SK-N-SH treated with all-trans-retinoic acid at 6 μM for 48 hours (cell line): ENCODE measurements around the gene LSM2.

Experiments used
- ATAC-seq: fragments of 200-7000 bp; cut with Tn5 transposase; 3 replicates; pipeline ENCODE4 v1.9.1; 2020; ENCODE audit warnings: mild to moderate bottlenecking, moderate library complexity
- ARNTL ChIP-seq: fragments of 450-650 bp; formaldehyde crosslinking; IDR thresholded peaks from 2 replicates; pipeline ENCODE4 v1.5.0; 2020; ENCODE audit warnings: low read depth, mild to moderate bottlenecking, moderate library complexity, borderline replicate concordance
- CSDC2 ChIP-seq: fragments of 250-450 bp; sonication (Bioruptor Pico); IDR thresholded peaks from 2 replicates; pipeline ENCODE4 v1.5.0; 2020; ENCODE audit warnings: mild to moderate bottlenecking, moderate library complexity
- ESRRG ChIP-seq: fragments of 250-450 bp; sonication (Bioruptor Pico); IDR thresholded peaks from 2 replicates; pipeline ENCODE4 v1.6.1; 2021; ENCODE audit warnings: mild to moderate bottlenecking
- GLIS3 ChIP-seq: fragments of 250-450 bp; sonication (Bioruptor Pico); IDR thresholded peaks from 2 replicates; pipeline ENCODE4 v1.5.0; 2020; ENCODE audit warnings: mild to moderate bottlenecking, moderate library complexity
- ISL1 ChIP-seq: fragments of 250-450 bp; sonication (Bioruptor Pico); IDR thresholded peaks from 2 replicates; pipeline ENCODE4 v2.1.2; 2022; ENCODE audit warnings: mild to moderate bottlenecking, moderate library complexity
- POU6F1 ChIP-seq: fragments of 250-450 bp; sonication (Bioruptor Pico); IDR thresholded peaks from 2 replicates; pipeline ENCODE4 v1.8.0; 2021; ENCODE audit warnings: low read depth, mild to moderate bottlenecking, moderate library complexity, borderline replicate concordance
- PPARA ChIP-seq: fragments of 250-450 bp; sonication (Bioruptor Pico); IDR thresholded peaks from 2 replicates; pipeline ENCODE4 v1.5.0; 2020; ENCODE audit warnings: mild to moderate bottlenecking, borderline replicate concordance
- RARB ChIP-seq: fragments of 250-450 bp; sonication (Bioruptor Pico); IDR thresholded peaks from 2 replicates; pipeline ENCODE4 v1.8.0; 2021; ENCODE audit warnings: mild to moderate bottlenecking, moderate library complexity
- SNAI2 ChIP-seq: fragments of 250-450 bp; sonication (Bioruptor Pico); IDR thresholded peaks from 2 replicates; pipeline ENCODE4 v1.5.0; 2020; ENCODE audit warnings: mild to moderate bottlenecking, moderate library complexity
- TCF4 ChIP-seq: fragments of 250-450 bp; sonication (Bioruptor Pico); IDR thresholded peaks from 2 replicates; pipeline ENCODE4 v1.8.0; 2021; ENCODE audit warnings: mild to moderate bottlenecking, moderate library complexity, borderline replicate concordance
- TOX ChIP-seq: fragments of 250-450 bp; sonication (Bioruptor Pico); IDR thresholded peaks from 2 replicates; pipeline ENCODE4 v1.8.0; 2021; ENCODE audit warnings: mild to moderate bottlenecking, moderate library complexity, borderline replicate concordance
- TSHZ2 ChIP-seq: fragments of 250-450 bp; sonication (Bioruptor Pico); IDR thresholded peaks from 2 replicates; pipeline ENCODE4 v1.5.0; 2020; ENCODE audit warnings: mild to moderate bottlenecking, moderate library complexity
- ZC3H10 ChIP-seq: fragments of 250-450 bp; sonication (Bioruptor Pico); IDR thresholded peaks from 2 replicates; pipeline ENCODE4 v1.5.1; 2021; ENCODE audit warnings: mild to moderate bottlenecking, moderate library complexity
- ZFP3 ChIP-seq: fragments of 250-450 bp; sonication (Bioruptor Pico); IDR thresholded peaks from 2 replicates; pipeline ENCODE4 v1.5.0; 2020; ENCODE audit warnings: mild to moderate bottlenecking, moderate library complexity
- ZFP30 ChIP-seq: fragments of 450-650 bp; formaldehyde crosslinking; IDR thresholded peaks from 2 replicates; pipeline ENCODE4 v1.5.0; 2022; ENCODE audit warnings: mild to moderate bottlenecking, moderate library complexity
- ZNF565 ChIP-seq: fragments of 450-650 bp; formaldehyde crosslinking; conservative IDR thresholded peaks from 2 replicates; pipeline ENCODE4 v1.5.0; 2020; ENCODE audit warnings: low read depth, mild to moderate bottlenecking, moderate library complexity
- ZNF70 ChIP-seq: fragments of 450-650 bp; formaldehyde crosslinking; IDR thresholded peaks from 2 replicates; pipeline ENCODE4 v1.5.0; 2020; ENCODE audit warnings: mild to moderate bottlenecking, moderate library complexity
- ZNF8 ChIP-seq: fragments of 450-650 bp; formaldehyde crosslinking; IDR thresholded peaks from 2 replicates; pipeline ENCODE4 v1.5.0; 2020; ENCODE audit warnings: mild to moderate bottlenecking, moderate library complexity
- TF ChIP-seq, protein P1 (sequence below): fragments of 250-450 bp; sonication (Bioruptor Pico); IDR thresholded peaks from 2 replicates; pipeline ENCODE4 v1.5.1; 2021; ENCODE audit warnings: mild to moderate bottlenecking, moderate library complexity

The LSM2 gene

GRCh38 chr6:31792090-31792374 is 14.7 kb downstream of the LSM2 start (continued):
- TF ChIP-seq TSHZ2 (CRISPR knock-in tag) (no peak), RARB (CRISPR knock-in tag) (no peak)

- peak; percentile 48 for ATAC-seq
- TF ChIP-seq SNAI2 (CRISPR knock-in tag) (no peak), POU6F1 (no peak), ARNTL (CRISPR knock-in tag) (no peak)
- TF ChIP-seq, all 23 proteins: peak for 0
Measured at GRCh38 chr6:31791324-31792089, 15.3 kb downstream of the LSM2 start.

GRCh38 chr6:31785475-31785874 is 21.3 kb downstream of the LSM2 start:
- ATAC-seq: no peak

GRCh38 chr6:31784098-31784925 is 22.5 kb downstream of the LSM2 start:
- TF ChIP-seq, protein P1, sequence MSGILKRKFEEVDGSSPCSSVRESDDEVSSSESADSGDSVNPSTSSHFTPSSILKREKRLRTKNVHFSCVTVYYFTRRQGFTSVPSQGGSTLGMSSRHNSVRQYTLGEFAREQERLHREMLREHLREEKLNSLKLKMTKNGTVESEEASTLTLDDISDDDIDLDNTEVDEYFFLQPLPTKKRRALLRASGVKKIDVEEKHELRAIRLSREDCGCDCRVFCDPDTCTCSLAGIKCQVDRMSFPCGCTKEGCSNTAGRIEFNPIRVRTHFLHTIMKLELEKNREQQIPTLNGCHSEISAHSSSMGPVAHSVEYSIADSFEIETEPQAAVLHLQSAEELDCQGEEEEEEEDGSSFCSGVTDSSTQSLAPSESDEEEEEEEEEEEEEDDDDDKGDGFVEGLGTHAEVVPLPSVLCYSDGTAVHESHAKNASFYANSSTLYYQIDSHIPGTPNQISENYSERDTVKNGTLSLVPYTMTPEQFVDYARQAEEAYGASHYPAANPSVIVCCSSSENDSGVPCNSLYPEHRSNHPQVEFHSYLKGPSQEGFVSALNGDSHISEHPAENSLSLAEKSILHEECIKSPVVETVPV (CRISPR knock-in tag): no peak
- no peak for TF ChIP-seq ARNTL (CRISPR knock-in tag)
- no peak for TF ChIP-seq ZC3H10 (CRISPR knock-in tag)
- no peak for TF ChIP-seq ZNF70
- no peak for TF ChIP-seq ZFP30
- TF ChIP-seq ZFP3 (CRISPR knock-in tag): no peak
- no peak for ATAC-seq

More at GRCh38 chr6:31785475-31785874, 21.3 kb downstream of the LSM2 start:
- TF ChIP-seq ZC3H10 (CRISPR knock-in tag): no peak
- TF ChIP-seq ZNF8 (CRISPR knock-in tag): no peak
- no peak for TF ChIP-seq RARB (CRISPR knock-in tag)
- TF ChIP-seq CSDC2 (CRISPR knock-in tag): no peak
- TF ChIP-seq TOX (CRISPR knock-in tag): no peak
- no peak for TF ChIP-seq ISL1 (CRISPR knock-in tag)
- no peak for TF ChIP-seq ZFP3 (CRISPR knock-in tag)
- TF ChIP-seq SNAI2 (CRISPR knock-in tag): no peak
- no peak for TF ChIP-seq ZNF70
- no peak for TF ChIP-seq PPARA
- TF ChIP-seq ZNF565: no peak
- TF ChIP-seq ESRRG (CRISPR knock-in tag): no peak
- no peak for TF ChIP-seq ARNTL (CRISPR knock-in tag)
- TF ChIP-seq GLIS3 (CRISPR knock-in tag): no peak
- TF ChIP-seq TCF4: no peak
- TF ChIP-seq, protein P1 (CRISPR knock-in tag): no peak
